HepG2 (cell line): Measurements from ENCODE around the gene KIAA1755. TPM values are rescaled to one million over a fixed set of nuclear protein-coding genes. Genes with fewer than 3 reads are reported as not detected.

ENCODE experiments used
- BHLHE40 ChIP-seq: IDR thresholded peaks from 2 replicates; pipeline ENCODE4 v1.6.1; 2011; ENCODE audit warnings: low read length, improper control_type of control experiment
- FOXK1 ChIP-seq: sonication (generic); formaldehyde crosslinking; IDR thresholded peaks from 2 replicates; pipeline ENCODE4 v1.4.0; 2020; ENCODE audit warnings: low read depth, missing genetic modification reagents, borderline replicate concordance
- HMGA1 ChIP-seq: sonication (generic); formaldehyde crosslinking; conservative IDR thresholded peaks from 2 replicates; pipeline ENCODE4 v1.4.0; 2020; ENCODE audit warnings: missing genetic modification reagents
- NR3C1 ChIP-seq: sonication (generic); formaldehyde crosslinking; IDR thresholded peaks from 2 replicates; pipeline ENCODE4 v1.4.0; 2020; ENCODE audit warnings: missing genetic modification reagents
- RBAK ChIP-seq: sonication (generic); formaldehyde crosslinking; IDR thresholded peaks from 2 replicates; pipeline ENCODE4 v1.5.1; 2020; ENCODE audit warnings: mild to moderate bottlenecking, missing genetic modification reagents
- SAFB2 ChIP-seq: sonication (generic); formaldehyde crosslinking; IDR thresholded peaks from 2 replicates; pipeline ENCODE4 v1.5.1; 2020; ENCODE audit warnings: missing genetic modification reagents, low read depth, mild to moderate bottlenecking, borderline replicate concordance
- SP2 ChIP-seq: sonication (generic); formaldehyde crosslinking; IDR thresholded peaks from 2 replicates; pipeline ENCODE4 v1.5.1; 2020; ENCODE audit warnings: mild to moderate bottlenecking, missing genetic modification reagents
- SP5 ChIP-seq: IDR thresholded peaks from 2 replicates; pipeline ENCODE4 v1.6.1; 2016; ENCODE audit warnings: low read depth, borderline replicate concordance
- TAF1 ChIP-seq: sonication (generic); formaldehyde crosslinking; IDR thresholded peaks from 2 replicates; pipeline ENCODE4 v1.4.0; 2020; ENCODE audit warnings: missing genetic modification reagents
- XRCC5 ChIP-seq: fragments of 200-400 bp; formaldehyde crosslinking; optimal IDR thresholded peaks from 2 replicates; pipeline ENCODE3; 2017; ENCODE audit warnings: mild to moderate bottlenecking, low read length
- ZBTB14 ChIP-seq: sonication (generic); formaldehyde crosslinking; IDR thresholded peaks from 2 replicates; pipeline ENCODE4 v1.4.0; 2020; ENCODE audit warnings: missing genetic modification reagents
- ZNF253 ChIP-seq: sonication (generic); formaldehyde crosslinking; IDR thresholded peaks from 2 replicates; pipeline ENCODE4 v1.8.0; 2022; ENCODE audit warnings: mild to moderate bottlenecking, missing genetic modification reagents, borderline replicate concordance
- ZNF367 ChIP-seq: sonication (generic); formaldehyde crosslinking; IDR thresholded peaks from 2 replicates; pipeline ENCODE4 v1.4.0; 2020; ENCODE audit warnings: missing genetic modification reagents, borderline replicate concordance
- ZNF547 ChIP-seq: sonication (generic); formaldehyde crosslinking; IDR thresholded peaks from 2 replicates; pipeline ENCODE4 v1.5.1; 2020; ENCODE audit warnings: mild to moderate bottlenecking, missing genetic modification reagents
- ZNF691 ChIP-seq: sonication (generic); formaldehyde crosslinking; IDR thresholded peaks from 2 replicates; pipeline ENCODE4 v1.4.0; 2020; ENCODE audit warnings: missing genetic modification reagents, low read depth, mild to moderate bottlenecking, borderline replicate concordance
- ZNF768 ChIP-seq: sonication (generic); formaldehyde crosslinking; IDR thresholded peaks from 2 replicates; pipeline ENCODE4 v1.4.0; 2020; ENCODE audit warnings: missing genetic modification reagents
- ZNF773 ChIP-seq: sonication (generic); formaldehyde crosslinking; IDR thresholded peaks from 2 replicates; pipeline ENCODE4 v1.4.0; 2020; ENCODE audit warnings: missing genetic modification reagents, borderline replicate concordance
- ZNF850 ChIP-seq: sonication (generic); formaldehyde crosslinking; conservative IDR thresholded peaks from 2 replicates; pipeline ENCODE4 v1.9.0; 2021; ENCODE audit warnings: mild to moderate bottlenecking, missing genetic modification reagents
- polyA plus RNA-seq, 8 experiments: library from polyadenylated mRNA; depleted of rRNA in 3 of 8; stranded (reverse) in 7 of 8; unstranded in 1 of 8; fragments of >200 nt; fragmentation: Illumina TruSeq in 4 of 8; extraction: Trizol in 4 of 8; gene quantifications; 2 replicates each; pipeline versions ENCODE4 v1.2.1 to v1.2.3, GENCODE V29; 2011 to 2016; ENCODE audit warnings: low read depth in 4 of 8, missing spikeins in 1 of 8, mixed read lengths in 1 of 8; ENCODE audit not compliant: insufficient read depth in 1 of 8
- total RNA-seq, 5 experiments: library from RNA; depleted of rRNA; stranded (reverse); fragments of >200 nt; fragmentation: Illumina TruSeq; extraction: Trizol; gene quantifications; 2 replicates each; pipeline ENCODE4 v1.2.3, GENCODE V29; 2016; ENCODE audit warnings: low read depth in 1 of 5
- TF ChIP-seq, protein P1 (sequence below): sonication (generic); formaldehyde crosslinking; IDR thresholded peaks from 2 replicates; pipeline ENCODE4 v1.4.0; 2020; ENCODE audit warnings: missing genetic modification reagents
- TF ChIP-seq, protein P2 (sequence below): sonication (generic); formaldehyde crosslinking; IDR thresholded peaks from 2 replicates; pipeline ENCODE4 v1.5.1; 2020; ENCODE audit warnings: missing genetic modification reagents, mild to moderate bottlenecking, borderline replicate concordance
- TF ChIP-seq, protein P3 (sequence below): sonication (generic); formaldehyde crosslinking; IDR thresholded peaks from 2 replicates; pipeline ENCODE4 v1.5.1; 2020; ENCODE audit warnings: mild to moderate bottlenecking, missing genetic modification reagents, moderate library complexity

KIAA1755 gene
- total and polyA plus RNA-seq, 2 of the 13 experiments (the other 11 are each of a cell fraction or from before 2014, with no cell fraction given): 0.04 TPM; not detected in 1

GRCh38 chr20:38173237-38174156, 87.0 kb downstream of the KIAA1755 start (continued):
- TF ChIP-seq ZNF691 (no peak), TAF1 (CRISPR knock-in tag) (no peak), ZNF253 (CRISPR knock-in tag) (0 out of 2 replicates have a peak, but pooled peaks have one; percentile 44), HMGA1 (CRISPR knock-in tag) (no peak), ZBTB14 (CRISPR knock-in tag) (no peak), SP5 (CRISPR knock-in tag) (peak; percentile 11; the same call in 1 of the 2 replicates), XRCC5 (peak; percentile 47), ZNF773 (CRISPR knock-in tag) (no peak), SP2 (CRISPR knock-in tag) (no peak), FOXK1 (no peak), ZNF547 (CRISPR knock-in tag) (0 out of 2 replicates have a peak, but pooled peaks have one; percentile 25), BHLHE40 (0 out of 2 replicates have a peak, but pooled peaks have one; percentile 7), RBAK (CRISPR knock-in tag) (no peak), ZNF768 (CRISPR knock-in tag) (peak; percentile 100), NR3C1 (CRISPR knock-in tag) (no peak), ZNF367 (CRISPR knock-in tag) (no peak), ZNF850 (CRISPR knock-in tag) (no peak), SAFB2 (CRISPR knock-in tag) (no peak)
- TF ChIP-seq, protein P1, sequence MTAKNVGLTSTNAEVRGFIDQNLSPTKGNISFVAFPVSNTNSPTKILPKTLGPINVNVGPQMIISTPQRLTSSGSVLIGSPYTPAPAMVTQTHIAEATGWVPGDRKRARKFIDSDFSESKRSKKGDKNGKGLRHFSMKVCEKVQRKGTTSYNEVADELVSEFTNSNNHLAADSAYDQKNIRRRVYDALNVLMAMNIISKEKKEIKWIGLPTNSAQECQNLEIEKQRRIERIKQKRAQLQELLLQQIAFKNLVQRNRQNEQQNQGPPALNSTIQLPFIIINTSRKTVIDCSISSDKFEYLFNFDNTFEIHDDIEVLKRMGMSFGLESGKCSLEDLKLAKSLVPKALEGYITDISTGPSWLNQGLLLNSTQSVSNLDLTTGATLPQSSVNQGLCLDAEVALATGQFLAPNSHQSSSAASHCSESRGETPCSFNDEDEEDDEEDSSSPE: no peak
- TF ChIP-seq, protein P2, sequence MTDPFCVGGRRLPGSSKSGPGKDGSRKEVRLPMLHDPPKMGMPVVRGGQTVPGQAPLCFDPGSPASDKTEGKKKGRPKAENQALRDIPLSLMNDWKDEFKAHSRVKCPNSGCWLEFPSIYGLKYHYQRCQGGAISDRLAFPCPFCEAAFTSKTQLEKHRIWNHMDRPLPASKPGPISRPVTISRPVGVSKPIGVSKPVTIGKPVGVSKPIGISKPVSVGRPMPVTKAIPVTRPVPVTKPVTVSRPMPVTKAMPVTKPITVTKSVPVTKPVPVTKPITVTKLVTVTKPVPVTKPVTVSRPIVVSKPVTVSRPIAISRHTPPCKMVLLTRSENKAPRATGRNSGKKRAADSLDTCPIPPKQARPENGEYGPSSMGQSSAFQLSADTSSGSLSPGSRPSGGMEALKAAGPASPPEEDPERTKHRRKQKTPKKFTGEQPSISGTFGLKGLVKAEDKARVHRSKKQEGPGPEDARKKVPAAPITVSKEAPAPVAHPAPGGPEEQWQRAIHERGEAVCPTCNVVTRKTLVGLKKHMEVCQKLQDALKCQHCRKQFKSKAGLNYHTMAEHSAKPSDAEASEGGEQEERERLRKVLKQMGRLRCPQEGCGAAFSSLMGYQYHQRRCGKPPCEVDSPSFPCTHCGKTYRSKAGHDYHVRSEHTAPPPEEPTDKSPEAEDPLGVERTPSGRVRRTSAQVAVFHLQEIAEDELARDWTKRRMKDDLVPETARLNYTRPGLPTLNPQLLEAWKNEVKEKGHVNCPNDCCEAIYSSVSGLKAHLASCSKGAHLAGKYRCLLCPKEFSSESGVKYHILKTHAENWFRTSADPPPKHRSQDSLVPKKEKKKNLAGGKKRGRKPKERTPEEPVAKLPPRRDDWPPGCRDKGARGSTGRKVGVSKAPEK: no peak
- TF ChIP-seq, protein P3, sequence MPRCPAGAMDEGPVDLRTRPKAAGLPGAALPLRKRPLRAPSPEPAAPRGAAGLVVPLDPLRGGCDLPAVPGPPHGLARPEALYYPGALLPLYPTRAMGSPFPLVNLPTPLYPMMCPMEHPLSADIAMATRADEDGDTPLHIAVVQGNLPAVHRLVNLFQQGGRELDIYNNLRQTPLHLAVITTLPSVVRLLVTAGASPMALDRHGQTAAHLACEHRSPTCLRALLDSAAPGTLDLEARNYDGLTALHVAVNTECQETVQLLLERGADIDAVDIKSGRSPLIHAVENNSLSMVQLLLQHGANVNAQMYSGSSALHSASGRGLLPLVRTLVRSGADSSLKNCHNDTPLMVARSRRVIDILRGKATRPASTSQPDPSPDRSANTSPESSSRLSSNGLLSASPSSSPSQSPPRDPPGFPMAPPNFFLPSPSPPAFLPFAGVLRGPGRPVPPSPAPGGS (CRISPR knock-in tag): no peak
